B cell (primary cell): Measurements from ENCODE around the gene WBP2. TPM values are rescaled to one million over a fixed set of nuclear protein-coding genes. Genes with fewer than 3 reads are reported as not detected.
A peak's percentile ranks its signal among the peaks of the same experiment; 100 is the strongest.
"Not testable (repeated sequence)": the region's sequence is repeated elsewhere in the genome, so short reads cannot be mapped to it uniquely, and the experiment has no call there.

ENCODE experiments used
- ATAC-seq: fragments of 200-7000 bp; cut with Tn5 transposase; one replicate; pipeline ENCODE4 v1.10.0; 2021; ENCODE audit warnings: low read depth, mild to moderate bottlenecking, moderate number of reproducible peaks, moderate library complexity
- CTCF ChIA-PET: fragments of 350-600 bp; sonication (Branson Sonifier 250); formaldehyde crosslinking; loops from one replicate; lab custom pipeline; 2021; ENCODE audit warnings: antibody characterized with exemption, inconsistent platforms; lab: Charles Lee
- POLR2A ChIA-PET: fragments of 350-600 bp; sonication (Branson Sonifier 250); formaldehyde crosslinking; loops from one replicate; lab custom pipeline; 2021; ENCODE audit warnings: antibody characterized with exemption; lab: Charles Lee
- DNase-seq: peaks from one replicate; pipeline ENCODE4 v3.0.0; 2013
- H2AFZ ChIP-seq: 2 replicates; pipeline ENCODE4 v1.6.1; 2012; ENCODE audit warnings: mild to moderate bottlenecking, low read depth, low read length; ENCODE audit not compliant: insufficient read depth, poor library complexity, severe bottlenecking
- H3K27ac ChIP-seq, 2 donors: 1 replicate in 1 of 2; 2 replicates in 1 of 2; pipeline ENCODE4 v1.5.1; 2012 to 2013; ENCODE audit warnings: low read length in 2 of 2, mild to moderate bottlenecking in 2 of 2, moderate library complexity in 1 of 2
- H3K27me3 ChIP-seq, 4 experiments: fragments of 200-600 bp in 1 of 4; sonication (generic) in 1 of 4; replicated peaks in 1 of 4; 1 replicate in 2 of 4; 2 replicates in 2 of 4; pipeline versions ENCODE4 v1.6.1 to v1.7.0; 2013 to 2016; ENCODE audit warnings: low read length in 3 of 4, mild to moderate bottlenecking in 2 of 4, mixed read lengths in 1 of 4, moderate library complexity in 1 of 4; ENCODE audit not compliant: insufficient read depth in 4 of 4, control insufficient read depth in 3 of 4; ENCODE audit errors: control extremely low read depth in 1 of 4
- H3K36me3 ChIP-seq, 2 experiments: replicated peaks in 1 of 2; 1 replicate in 1 of 2; 2 replicates in 1 of 2; pipeline versions ENCODE4 v1.6.1 to v1.7.1; 2013; ENCODE audit warnings: low read length in 1 of 2; ENCODE audit not compliant: insufficient read depth in 2 of 2, control insufficient read depth in 1 of 2; ENCODE audit errors: control extremely low read depth in 1 of 2, extremely low read depth in 1 of 2
- H3K4me1 ChIP-seq, 2 donors: fragments of 200-600 bp in 1 of 2; sonication (generic) in 1 of 2; 1 replicate in 1 of 2; 2 replicates in 1 of 2; pipeline versions ENCODE4 v1.5.1 to v1.6.1; 2013 to 2017; ENCODE audit warnings: low read length in 2 of 2; ENCODE audit not compliant: control insufficient read depth in 2 of 2, insufficient read depth in 2 of 2
- H3K4me2 ChIP-seq: replicated peaks from 2 replicates; pipeline ENCODE3; 2012; ENCODE audit warnings: mild to moderate bottlenecking, low read depth, low read length; ENCODE audit not compliant: poor library complexity, severe bottlenecking
- H3K4me3 ChIP-seq, 5 experiments: fragments of 200-600 bp in 1 of 5; sonication (generic) in 1 of 5; 1 replicate in 3 of 5; 2 replicates in 2 of 5; pipeline versions ENCODE4 v1.5.1 to v1.7.0; 2011 to 2016; ENCODE audit warnings: low read length in 4 of 5, mild to moderate bottlenecking in 4 of 5, low read depth in 2 of 5, control low read depth in 1 of 5, moderate library complexity in 1 of 5; ENCODE audit not compliant: insufficient read depth in 1 of 5; ENCODE audit errors: control extremely low read depth in 1 of 5, extremely low read depth in 1 of 5
- H3K79me2 ChIP-seq: fragments of 200-600 bp; sonication (generic); one replicate; pipeline ENCODE4 v1.6.0; 2016; ENCODE audit warnings: low read length; ENCODE audit not compliant: control insufficient read depth, insufficient read depth
- H3K9ac ChIP-seq: fragments of 200-600 bp; sonication (generic); 2 replicates; pipeline ENCODE4 v1.6.1; 2017; ENCODE audit warnings: mild to moderate bottlenecking, low read length, moderate library complexity
- H3K9me3 ChIP-seq, 3 donors: one replicate each; pipeline versions ENCODE4 v1.6.1 to v1.7.1; 2013; ENCODE audit warnings: low read length in 2 of 3; ENCODE audit not compliant: control insufficient read depth in 2 of 3, insufficient read depth in 1 of 3; ENCODE audit errors: control extremely low read depth in 1 of 3
- H4K20me1 ChIP-seq: 2 replicates; pipeline ENCODE4 v1.6.0; 2012; ENCODE audit warnings: mild to moderate bottlenecking, low read length; ENCODE audit not compliant: insufficient read depth, control insufficient read depth, poor library complexity, severe bottlenecking
- H3K27ac Mint-ChIP-seq: one replicate; pipeline ENCODE4 v1.8.0; 2021; ENCODE audit warnings: mixed read lengths
- H3K27me3 Mint-ChIP-seq: one replicate; pipeline ENCODE4 v1.8.0; 2021; ENCODE audit warnings: mixed read lengths
- H3K4me1 Mint-ChIP-seq: one replicate; pipeline ENCODE4 v1.8.0; 2021; ENCODE audit warnings: mixed read lengths
- H3K4me3 Mint-ChIP-seq: one replicate; pipeline ENCODE4 v1.8.0; 2021; ENCODE audit warnings: mixed read lengths
- H3K9me3 Mint-ChIP-seq: one replicate; pipeline ENCODE4 v1.8.0; 2022; ENCODE audit warnings: mixed read lengths; ENCODE audit not compliant: insufficient read depth
- CTCF ChIP-seq: fragments of 200-600 bp; IDR thresholded peaks from one replicate; pipeline ENCODE4 v1.8.0; 2022; ENCODE audit warnings: antibody characterized with exemption, mild to moderate bottlenecking
- EZH2 ChIP-seq: IDR thresholded peaks from 2 replicates; pipeline ENCODE4 v1.6.1; 2012; ENCODE audit warnings: borderline replicate concordance, low read depth, mild to moderate bottlenecking, moderate library complexity, low read length; ENCODE audit not compliant: insufficient read depth, poor library complexity, severe bottlenecking
- WGBS: methylation state at CpG from one replicate; pipeline ENCODE4 v1.1.5; 2013; ENCODE audit warnings: missing lambda C conversion rate; ENCODE audit not compliant: insufficient coverage; 5-methylcytosine and 5-hydroxymethylcytosine counted together
- intact Hi-C: fragments of 100-400 bp; cut with micrococcal nuclease; formaldehyde crosslinking; loops from one replicate; pipeline ENCODE4 v1.10.0; 2022
- polyA plus RNA-seq: library from polyadenylated mRNA; depleted of rRNA; stranded (reverse); fragments of >200 nt; gene quantifications from 2 replicates; pipeline ENCODE4 v1.2.3, GENCODE V29; 2012
- total RNA-seq, 2 donors: library from RNA; stranded (reverse); fragments of 120-200 nt in 1 of 2; gene quantifications; 1 replicate in 1 of 2; 2 replicates in 1 of 2; pipeline versions ENCODE4 v1.2.3 to v1.2.4, GENCODE V29; 2013 to 2022

Gene WBP2
- total and polyA plus RNA-seq, 2 donors (not counting 1 experiment from before 2014, with no cell fraction given), result 88.6 to 140 TPM

GRCh38 chr17:75854101-75854748 is 910 bp downstream of the WBP2 start:
- peak overlapping the region; percentile 95 for H3K9ac ChIP-seq
- no peak for ATAC-seq
- no peak for DNase-seq
- peaks cover 53% of the 10 kb centered on the region for H3K79me2 ChIP-seq
- H2AFZ ChIP-seq, result peak overlapping the region; percentile 71
- H3K27ac ChIP-seq, result peak overlapping the region; percentile 85 to 92
- ChIA-PET POLR2A (interaction anchor here (0.5 to 3.6 kb wide), 13 partner anchors 9 to 213 kb away, joined by 3 to 82 read pairs (median 9); partner anchors contain the start of genes GALK1, TRIM47, TRIM65 and UNC13D), CTCF (interaction anchor here (0.7 to 4.1 kb wide), 8 partner anchors 10 to 425 kb away, joined by 3 to 53 read pairs (median 12); partner anchors contain the start of genes MRPL38 and UNC13D)
- H4K20me1 ChIP-seq, result peaks cover 2% of the 10 kb centered on the region
- H3K4me1 ChIP-seq, result peaks cover 29 to 47% of the 10 kb centered on the region in 2 donors
- peak overlapping the region; percentile 93 for H3K4me2 ChIP-seq
- H3K27me3 Mint-ChIP-seq, result no peaks in the 10 kb centered on the region
- TF ChIP-seq EZH2, result no peak
- no peak for TF ChIP-seq CTCF
- no peaks in the 10 kb centered on the region for H3K9me3 Mint-ChIP-seq
- H3K4me1 Mint-ChIP-seq, result peaks cover 38% of the 10 kb centered on the region
- WGBS, result 57% methylated on average over 5 of the region's 7 CpGs
- no peak overlapping the region for H3K4me3 Mint-ChIP-seq
- H3K27ac Mint-ChIP-seq, result no peak overlapping the region
- intact Hi-C loops, result loop anchor here (10.0 kb wide), 1 partner anchor 189 kb away; the partner anchor contains the start of genes RECQL5 and SAP30BP
- H3K4me3 ChIP-seq, result peak overlapping the region; percentile 69 to 95 (median 89)
- no peaks in the 10 kb centered on the region for H3K27me3 ChIP-seq
- H3K36me3 ChIP-seq, result peaks cover 7 to 26% of the 10 kb centered on the region in 2 experiments
- no peaks in the 10 kb centered on the region for H3K9me3 ChIP-seq

- WGBS, result 93% methylated on average over 3 of the region's 7 CpGs
- DNase-seq (no peak), ATAC-seq (no peak)
- intact Hi-C loops, result loop anchor here (10.0 kb wide), 1 partner anchor 189 kb away; the partner anchor contains the start of genes RECQL5 and SAP30BP
- H3K4me2 ChIP-seq, result no peak overlapping the region
- peak overlapping the region; percentile 44 for H3K4me3 Mint-ChIP-seq
- H3K9ac ChIP-seq, result no peak overlapping the region
- peak overlapping the region; percentile 68 for H3K27ac Mint-ChIP-seq
- H3K27me3 Mint-ChIP-seq, result no peaks in the 10 kb centered on the region
- H3K4me3 ChIP-seq, result no peak overlapping the region
- H3K36me3 ChIP-seq, result peaks cover 7 to 34% of the 10 kb centered on the region in 2 experiments
- H3K27me3 ChIP-seq, result no peaks in the 10 kb centered on the region
- ChIA-PET POLR2A (interaction anchor here (3.2 to 3.6 kb wide), 2 partner anchors 8 to 25 kb away, joined by 24 to 82 read pairs; partner anchors contain the start of genes TRIM47 and UNC13D), CTCF (interaction anchor here (0.7 to 4.1 kb wide), 3 partner anchors 9 to 426 kb away, joined by 3 to 53 read pairs (median 3); partner anchors contain the start of gene UNC13D)
- H3K9me3 Mint-ChIP-seq, result no peaks in the 10 kb centered on the region
- peaks cover 58% of the 10 kb centered on the region for H3K79me2 ChIP-seq
- TF ChIP-seq EZH2 (no peak), CTCF (no peak)
- H4K20me1 ChIP-seq, result peaks cover 10% of the 10 kb centered on the region
- H3K4me1 Mint-ChIP-seq, result peaks cover 34% of the 10 kb centered on the region
- H3K27ac ChIP-seq, result no peak overlapping the region
- H2AFZ ChIP-seq, result no peak overlapping the region
- peaks cover 22 to 46% of the 10 kb centered on the region in 2 donors for H3K4me1 ChIP-seq
- H3K9me3 ChIP-seq, result no peaks in the 10 kb centered on the region
Observed at GRCh38 chr17:75853433-75853832, 1.7 kb downstream of the WBP2 start.

- H3K4me3 ChIP-seq, H3K4me3 Mint-ChIP-seq, H3K27me3 ChIP-seq, H3K9me3 ChIP-seq, CTCF ChIA-PET, H2AFZ ChIP-seq, ATAC-seq, H3K27ac Mint-ChIP-seq, H3K9me3 Mint-ChIP-seq, H3K4me2 ChIP-seq, DNase-seq, H3K27me3 Mint-ChIP-seq, H3K9ac ChIP-seq, H3K27ac ChIP-seq: not testable (repeated sequence)
- H3K36me3 ChIP-seq, result peaks cover 7 to 52% of the 10 kb centered on the region in 2 experiments
- peaks cover 18% of the 10 kb centered on the region for H4K20me1 ChIP-seq
- POLR2A ChIA-PET, result interaction anchor here (0.9 kb wide), 1 partner anchor 28 kb away, joined by 3 read pairs; no protein-coding TSS in a partner anchor
- 95% methylated on average over 13 of the region's 15 CpGs for WGBS
- intact Hi-C loops, result loop anchor here (10.0 kb wide), 1 partner anchor 187 kb away; the partner anchor contains the start of genes RECQL5 and SAP30BP
- H3K4me1 ChIP-seq, result peaks cover 13 to 30% of the 10 kb centered on the region in 2 donors
- peaks cover 29% of the 10 kb centered on the region for H3K4me1 Mint-ChIP-seq
- peaks cover 63% of the 10 kb centered on the region for H3K79me2 ChIP-seq
Observed at GRCh38 chr17:75851693-75851991, 3.5 kb downstream of the WBP2 start.
